Activated B cell treated with CpG ODN at 0.5 μM for 24 hours (primary cell): ENCODE data around the gene UQCC2. TPM values are rescaled to one million over a fixed set of nuclear protein-coding genes. Genes with fewer than 3 reads are reported as not detected.

ENCODE experiments used
- ATAC-seq: fragments of 200-7000 bp; cut with Tn5 transposase; one replicate; pipeline ENCODE4 v1.10.0; 2021; ENCODE audit warnings: low read depth, mild to moderate bottlenecking, moderate library complexity
- CTCF ChIA-PET: fragments of 350-600 bp; sonication (Branson Sonifier 250); formaldehyde crosslinking; loops from one replicate; lab custom pipeline; 2021; ENCODE audit warnings: antibody characterized with exemption; lab: Charles Lee
- POLR2A ChIA-PET: fragments of 350-600 bp; sonication (Branson Sonifier 250); formaldehyde crosslinking; loops from one replicate; lab custom pipeline; 2021; ENCODE audit warnings: antibody characterized with exemption; lab: Charles Lee
- DNase-seq: peaks from one replicate; pipeline ENCODE4 v3.0.0; 2022
- H3K27ac Mint-ChIP-seq: one replicate; pipeline ENCODE4 v1.8.0; 2020; ENCODE audit warnings: mixed read lengths
- H3K27me3 Mint-ChIP-seq: one replicate; pipeline ENCODE4 v1.8.0; 2021; ENCODE audit warnings: mixed read lengths
- H3K36me3 Mint-ChIP-seq: one replicate; pipeline ENCODE4 v1.8.0; 2021; ENCODE audit warnings: low read depth, mixed read lengths
- H3K4me1 Mint-ChIP-seq: one replicate; pipeline ENCODE4 v1.8.0; 2021; ENCODE audit warnings: mixed read lengths
- H3K4me3 Mint-ChIP-seq: one replicate; pipeline ENCODE4 v1.8.0; 2020; ENCODE audit warnings: mild to moderate bottlenecking, mixed read lengths
- H3K9me3 Mint-ChIP-seq: one replicate; pipeline ENCODE4 v1.8.0; 2020; ENCODE audit warnings: mixed read lengths
- intact Hi-C: fragments of 100-400 bp; cut with micrococcal nuclease; formaldehyde crosslinking; loops from one replicate; pipeline ENCODE4 v1.15.1; 2024
- total RNA-seq: library from RNA; stranded (reverse); gene quantifications from 2 replicates; pipeline ENCODE4 v1.2.3, GENCODE V29; 2022
- TF ChIP-seq, protein P1 (sequence below): fragments of 200-600 bp; IDR thresholded peaks from one replicate; pipeline ENCODE4 v1.8.0; 2022; ENCODE audit warnings: antibody characterized with exemption, mild to moderate bottlenecking

The UQCC2 gene
- total RNA-seq, 1 donor from 2014 or later, result 26.2 TPM

- ChIA-PET CTCF (interaction anchor here (0.6 kb wide), 1 partner anchor 11 kb away, joined by 3 read pairs; no protein-coding TSS in a partner anchor), POLR2A (interaction anchor here (0.7 to 1.4 kb wide), 2 partner anchors 13 to 519 kb away, joined by 5 to 6 read pairs; partner anchors contain the start of gene UQCC2)
- DNase-seq (no peak), ATAC-seq (no peak)
- Mint-ChIP-seq H3K4me1 (peaks cover 33% of the 10 kb centered on the region), H3K4me3 (no peak overlapping the region), H3K9me3 (no peaks in the 10 kb centered on the region), H3K36me3 (no peaks in the 10 kb centered on the region), H3K27me3 (peaks cover 20% of the 10 kb centered on the region), H3K27ac (no peak overlapping the region)
- intact Hi-C loops, result no loop called here
- TF ChIP-seq, protein P1, sequence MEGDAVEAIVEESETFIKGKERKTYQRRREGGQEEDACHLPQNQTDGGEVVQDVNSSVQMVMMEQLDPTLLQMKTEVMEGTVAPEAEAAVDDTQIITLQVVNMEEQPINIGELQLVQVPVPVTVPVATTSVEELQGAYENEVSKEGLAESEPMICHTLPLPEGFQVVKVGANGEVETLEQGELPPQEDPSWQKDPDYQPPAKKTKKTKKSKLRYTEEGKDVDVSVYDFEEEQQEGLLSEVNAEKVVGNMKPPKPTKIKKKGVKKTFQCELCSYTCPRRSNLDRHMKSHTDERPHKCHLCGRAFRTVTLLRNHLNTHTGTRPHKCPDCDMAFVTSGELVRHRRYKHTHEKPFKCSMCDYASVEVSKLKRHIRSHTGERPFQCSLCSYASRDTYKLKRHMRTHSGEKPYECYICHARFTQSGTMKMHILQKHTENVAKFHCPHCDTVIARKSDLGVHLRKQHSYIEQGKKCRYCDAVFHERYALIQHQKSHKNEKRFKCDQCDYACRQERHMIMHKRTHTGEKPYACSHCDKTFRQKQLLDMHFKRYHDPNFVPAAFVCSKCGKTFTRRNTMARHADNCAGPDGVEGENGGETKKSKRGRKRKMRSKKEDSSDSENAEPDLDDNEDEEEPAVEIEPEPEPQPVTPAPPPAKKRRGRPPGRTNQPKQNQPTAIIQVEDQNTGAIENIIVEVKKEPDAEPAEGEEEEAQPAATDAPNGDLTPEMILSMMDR, result no peak
These were observed 12.9 kb upstream of the UQCC2 start for GRCh38 chr6:33724102-33725023.

DNA sequence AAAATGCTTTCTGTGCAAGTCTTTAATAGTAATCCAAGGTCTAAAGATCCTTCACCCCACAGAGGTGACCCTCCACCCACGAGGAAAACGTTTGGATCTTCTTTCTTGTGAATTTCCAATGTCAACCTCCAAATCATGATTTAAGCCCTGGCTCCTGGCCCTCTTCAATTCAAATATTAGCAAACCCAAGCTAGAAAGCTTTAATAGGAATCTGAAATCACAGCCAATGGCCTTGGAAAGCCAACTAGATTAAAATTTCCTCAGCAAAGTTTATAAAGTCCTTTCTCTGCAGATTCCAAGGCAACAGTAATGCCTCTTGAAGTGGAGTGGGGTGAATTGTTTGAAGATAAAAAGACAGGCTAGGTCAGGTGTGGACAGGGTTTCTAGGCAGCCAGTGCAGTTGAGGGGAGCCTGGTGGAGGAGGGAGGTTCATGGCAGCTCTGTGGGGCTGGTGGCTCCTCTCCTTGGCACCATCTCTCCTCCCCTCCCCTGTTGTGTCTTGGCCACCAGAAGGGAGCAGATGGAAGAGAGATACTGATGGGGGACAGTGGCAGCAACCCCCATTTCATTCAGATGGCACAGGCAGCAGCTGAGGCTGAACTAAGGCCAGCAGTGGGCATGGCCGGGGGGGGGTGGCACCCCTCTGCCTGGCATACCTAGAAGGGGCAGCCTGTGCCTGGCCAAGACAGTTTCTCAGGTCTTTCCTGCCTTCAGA, 12.0 kb upstream of the UQCC2 start:
- Mint-ChIP-seq H3K4me1 (peaks cover 38% of the 10 kb centered on the region), H3K9me3 (no peaks in the 10 kb centered on the region), H3K36me3 (no peaks in the 10 kb centered on the region), H3K27me3 (peaks cover 18% of the 10 kb centered on the region), H3K27ac (no peak overlapping the region), H3K4me3 (no peak overlapping the region)
- ChIA-PET POLR2A (interaction anchor here (0.7 to 1.4 kb wide), 3 partner anchors 12 to 405 kb away, joined by 3 to 5 read pairs (median 3); partner anchors contain the start of gene UQCC2), CTCF (interaction anchor here (1.3 to 1.4 kb wide), 2 partner anchors 12 to 21 kb away, joined by 4 read pairs; partner anchors contain the start of gene UQCC2)
- DNase-seq (no peak), ATAC-seq (no peak)
- intact Hi-C loops, result no loop called here
- TF ChIP-seq, protein P1, result no peak

DNA sequence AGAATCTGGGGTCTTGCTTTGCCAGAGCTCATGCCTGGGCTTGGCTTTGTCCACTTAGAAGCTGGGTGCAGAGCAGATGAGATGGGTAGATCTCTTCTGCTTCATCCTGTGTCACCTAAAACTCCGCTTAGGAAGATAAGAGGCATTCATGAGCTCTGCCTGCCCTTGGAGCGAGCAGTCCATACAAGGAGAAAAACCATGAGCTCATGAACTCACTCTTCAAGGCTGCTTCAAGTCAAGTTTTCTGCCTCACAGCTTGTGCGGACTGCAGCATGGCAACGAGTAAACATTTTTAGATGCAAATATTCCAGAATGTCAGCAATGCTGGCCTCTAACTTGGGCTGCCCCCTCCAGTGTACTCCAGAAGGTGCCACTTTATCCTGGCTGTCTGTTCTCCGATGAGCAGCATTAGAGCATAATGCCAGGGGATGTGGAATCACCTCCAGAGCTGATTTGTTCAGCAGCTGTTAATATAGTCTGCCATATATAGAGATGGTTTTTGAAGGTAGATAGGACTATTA, 10.7 kb upstream of the UQCC2 start:
- peaks cover 17% of the 10 kb centered on the region for H3K27me3 Mint-ChIP-seq
- ChIA-PET CTCF (interaction anchor here (1.4 kb wide), 1 partner anchor 22 kb away, joined by 4 read pairs; no protein-coding TSS in a partner anchor), POLR2A (interaction anchor here (1.1 kb wide), 1 partner anchor 11 kb away, joined by 3 read pairs; the partner anchor contains the start of gene UQCC2)
- ATAC-seq, result no peak
- no peaks in the 10 kb centered on the region for H3K9me3 Mint-ChIP-seq
- TF ChIP-seq, protein P1, result no peak
- intact Hi-C loops, result no loop called here
- DNase-seq, result no peak
- peaks cover 34% of the 10 kb centered on the region for H3K4me1 Mint-ChIP-seq
- H3K4me3 Mint-ChIP-seq, result no peak overlapping the region
- no peaks in the 10 kb centered on the region for H3K36me3 Mint-ChIP-seq
- H3K27ac Mint-ChIP-seq, result no peak overlapping the region

DNA sequence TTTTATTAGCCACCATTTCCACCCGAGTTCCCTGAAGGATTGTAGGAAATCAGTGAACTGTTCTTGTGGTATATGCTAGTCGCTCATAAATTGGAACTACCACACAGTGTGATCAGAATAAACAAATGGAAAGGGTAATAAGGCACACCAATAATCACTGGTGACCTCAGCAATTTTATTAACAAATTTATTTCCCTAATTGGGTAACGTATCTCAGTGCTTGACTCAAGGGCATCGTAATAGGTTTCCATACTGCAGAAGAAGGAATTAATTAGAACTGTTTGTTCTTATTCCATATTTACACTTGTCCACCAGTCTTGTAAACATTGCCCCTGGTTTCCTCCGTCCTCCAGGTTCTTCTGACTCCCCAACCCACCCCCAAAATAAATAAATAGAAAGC, 10.0 kb upstream of the UQCC2 start:
- intact Hi-C loops, result loop anchor here (1.0 kb wide), 1 partner anchor 10 kb away; the partner anchor contains the start of gene UQCC2
- CTCF ChIA-PET, result no interaction called here
- DNase-seq, result no peak
- Mint-ChIP-seq H3K4me3 (no peak overlapping the region), H3K36me3 (no peaks in the 10 kb centered on the region), H3K4me1 (peaks cover 32% of the 10 kb centered on the region), H3K27ac (no peak overlapping the region), H3K27me3 (peaks cover 17% of the 10 kb centered on the region), H3K9me3 (no peaks in the 10 kb centered on the region)
- TF ChIP-seq, protein P1, result no peak
- POLR2A ChIA-PET, result interaction anchor here (1.1 to 1.2 kb wide), 2 partner anchors 10 kb away, joined by 3 read pairs; partner anchors contain the start of gene UQCC2
- peak; percentile 54 for ATAC-seq
